ENCODE results near the gene TRIOBP.
"Not testable (repeated sequence)": the region's sequence is repeated elsewhere in the genome, so short reads cannot be mapped to it uniquely, and the experiment has no call there.

TRIOBP gene, protein sequence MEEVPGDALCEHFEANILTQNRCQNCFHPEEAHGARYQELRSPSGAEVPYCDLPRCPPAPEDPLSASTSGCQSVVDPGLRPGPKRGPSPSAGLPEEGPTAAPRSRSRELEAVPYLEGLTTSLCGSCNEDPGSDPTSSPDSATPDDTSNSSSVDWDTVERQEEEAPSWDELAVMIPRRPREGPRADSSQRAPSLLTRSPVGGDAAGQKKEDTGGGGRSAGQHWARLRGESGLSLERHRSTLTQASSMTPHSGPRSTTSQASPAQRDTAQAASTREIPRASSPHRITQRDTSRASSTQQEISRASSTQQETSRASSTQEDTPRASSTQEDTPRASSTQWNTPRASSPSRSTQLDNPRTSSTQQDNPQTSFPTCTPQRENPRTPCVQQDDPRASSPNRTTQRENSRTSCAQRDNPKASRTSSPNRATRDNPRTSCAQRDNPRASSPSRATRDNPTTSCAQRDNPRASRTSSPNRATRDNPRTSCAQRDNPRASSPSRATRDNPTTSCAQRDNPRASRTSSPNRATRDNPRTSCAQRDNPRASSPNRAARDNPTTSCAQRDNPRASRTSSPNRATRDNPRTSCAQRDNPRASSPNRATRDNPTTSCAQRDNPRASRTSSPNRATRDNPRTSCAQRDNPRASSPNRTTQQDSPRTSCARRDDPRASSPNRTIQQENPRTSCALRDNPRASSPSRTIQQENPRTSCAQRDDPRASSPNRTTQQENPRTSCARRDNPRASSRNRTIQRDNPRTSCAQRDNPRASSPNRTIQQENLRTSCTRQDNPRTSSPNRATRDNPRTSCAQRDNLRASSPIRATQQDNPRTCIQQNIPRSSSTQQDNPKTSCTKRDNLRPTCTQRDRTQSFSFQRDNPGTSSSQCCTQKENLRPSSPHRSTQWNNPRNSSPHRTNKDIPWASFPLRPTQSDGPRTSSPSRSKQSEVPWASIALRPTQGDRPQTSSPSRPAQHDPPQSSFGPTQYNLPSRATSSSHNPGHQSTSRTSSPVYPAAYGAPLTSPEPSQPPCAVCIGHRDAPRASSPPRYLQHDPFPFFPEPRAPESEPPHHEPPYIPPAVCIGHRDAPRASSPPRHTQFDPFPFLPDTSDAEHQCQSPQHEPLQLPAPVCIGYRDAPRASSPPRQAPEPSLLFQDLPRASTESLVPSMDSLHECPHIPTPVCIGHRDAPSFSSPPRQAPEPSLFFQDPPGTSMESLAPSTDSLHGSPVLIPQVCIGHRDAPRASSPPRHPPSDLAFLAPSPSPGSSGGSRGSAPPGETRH (N-terminal part only)

DNA sequence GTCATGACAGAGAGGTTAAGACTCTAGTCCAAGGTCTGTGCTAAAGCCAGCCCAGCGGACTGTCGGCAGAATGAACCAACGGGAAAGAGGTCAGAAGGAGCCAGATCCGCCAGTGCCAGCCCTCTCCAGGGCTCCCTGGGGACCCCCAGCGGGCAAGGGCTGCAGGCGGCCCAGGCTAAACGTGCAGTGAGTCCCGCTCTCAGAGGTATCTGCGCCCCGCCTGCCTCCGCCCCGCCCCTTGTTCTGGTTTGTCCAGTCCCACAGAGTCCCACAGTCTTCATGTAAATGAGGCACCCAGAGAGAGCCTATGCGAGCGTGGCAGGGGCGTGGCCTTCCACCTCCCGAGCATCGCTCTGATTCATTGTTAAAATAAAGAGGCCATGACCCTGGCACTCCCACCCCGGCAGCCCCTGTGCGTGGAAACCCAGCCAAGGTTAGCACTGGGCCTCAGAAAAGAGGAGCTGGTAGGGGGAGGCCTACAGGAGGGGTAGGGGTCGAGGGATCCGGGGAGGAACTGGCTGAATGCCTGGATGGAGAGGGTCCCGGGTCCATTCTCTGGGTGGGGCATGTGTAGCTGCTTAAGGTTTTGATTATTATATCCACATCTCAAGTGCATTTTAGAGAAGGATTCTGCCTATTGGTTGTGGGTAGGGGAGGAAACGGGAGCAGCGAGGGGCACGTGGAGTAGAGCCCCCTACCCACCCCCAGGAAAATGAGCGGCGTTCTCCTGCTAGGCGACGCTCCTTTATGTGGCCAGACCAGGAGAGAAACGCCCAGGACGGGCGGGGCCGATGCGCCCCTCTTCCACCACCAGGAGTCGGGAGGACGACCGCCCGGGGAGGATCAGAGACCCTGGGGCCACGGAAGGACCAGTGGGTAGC lies at the start of gene TRIOBP:
TRIOBP (plus strand) TSS at position 392 of the 881 bp plus-strand sequence. CDS start 4,318 bp downstream, outside the sequence.
- peak; percentile 89 for DNase-seq

DNA sequence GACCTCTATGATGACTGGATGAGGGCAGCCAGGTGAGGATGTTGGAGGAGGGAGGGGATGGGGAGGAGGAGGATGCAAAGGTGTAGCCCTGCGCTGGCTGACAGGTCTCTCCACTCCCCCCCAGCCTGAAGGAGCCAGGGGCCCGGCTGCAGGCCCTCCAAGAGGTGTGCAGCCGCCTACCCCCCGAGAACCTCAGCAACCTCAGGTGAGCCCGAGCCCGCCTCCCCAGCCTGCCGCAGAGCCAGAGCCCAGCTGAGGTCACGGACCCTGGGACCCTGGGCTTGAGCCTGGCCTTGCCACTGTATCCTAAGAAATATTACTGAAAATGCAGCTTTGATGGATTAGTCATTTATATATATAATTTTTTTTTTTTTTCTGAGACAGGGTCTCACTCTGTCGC lies 49.5 kb upstream of the TRIOBP start:
- no peak for DNase-seq

DNA sequence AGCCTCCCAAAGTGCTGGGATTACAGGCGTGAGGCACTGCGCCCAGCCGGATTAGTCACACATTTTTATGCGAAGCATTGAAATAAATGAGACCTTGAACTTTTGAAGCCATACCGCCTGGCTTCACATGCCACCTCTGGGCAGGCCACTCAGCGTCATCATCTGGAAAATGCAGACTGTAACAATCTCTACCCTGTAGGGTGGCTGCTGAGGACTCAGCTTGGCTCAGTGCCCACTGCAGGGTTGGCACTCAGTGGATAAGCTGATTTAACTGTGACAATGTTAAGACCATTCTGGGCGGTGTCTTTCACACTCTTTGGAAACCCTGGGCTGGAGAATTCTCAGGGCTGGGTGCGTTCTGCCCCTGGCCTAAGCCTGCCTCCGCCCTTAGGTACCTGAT lies 48.9 kb upstream of the TRIOBP start:
- DNase-seq, result no peak

DNA sequence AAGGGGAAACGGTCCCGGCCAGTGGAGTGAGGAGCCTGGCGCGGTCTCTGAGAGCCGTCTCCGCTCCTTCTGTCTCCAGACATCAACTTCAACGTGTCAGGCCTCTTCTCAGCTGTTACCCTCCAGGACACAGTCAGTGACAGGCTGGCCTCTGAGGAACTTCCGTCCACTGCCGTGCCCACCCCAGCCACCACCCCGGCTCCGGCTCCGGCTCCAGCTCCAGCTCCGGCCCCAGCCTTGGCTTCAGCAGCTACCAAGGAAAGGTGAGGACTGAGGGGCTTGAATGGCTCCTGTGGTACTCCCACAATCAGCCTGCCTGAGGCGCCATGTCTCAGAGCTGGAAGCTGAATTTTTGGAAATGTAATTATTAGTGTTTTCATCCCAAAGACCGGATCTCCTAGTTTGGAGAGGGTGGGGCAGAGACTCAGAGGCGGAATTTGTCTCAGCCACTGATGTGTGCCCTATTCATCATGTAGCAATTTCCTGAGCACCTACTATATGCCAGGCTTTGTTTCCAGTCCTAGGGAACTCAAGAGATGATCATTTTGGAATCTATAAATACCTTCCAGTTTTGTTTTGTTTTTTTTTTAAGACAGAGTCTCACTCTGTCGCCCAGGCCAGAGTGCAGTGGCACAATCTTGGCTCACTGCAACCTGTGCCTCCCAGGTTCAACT lies 46.2 kb upstream of the TRIOBP start:
- DNase-seq, result no peak

DNA sequence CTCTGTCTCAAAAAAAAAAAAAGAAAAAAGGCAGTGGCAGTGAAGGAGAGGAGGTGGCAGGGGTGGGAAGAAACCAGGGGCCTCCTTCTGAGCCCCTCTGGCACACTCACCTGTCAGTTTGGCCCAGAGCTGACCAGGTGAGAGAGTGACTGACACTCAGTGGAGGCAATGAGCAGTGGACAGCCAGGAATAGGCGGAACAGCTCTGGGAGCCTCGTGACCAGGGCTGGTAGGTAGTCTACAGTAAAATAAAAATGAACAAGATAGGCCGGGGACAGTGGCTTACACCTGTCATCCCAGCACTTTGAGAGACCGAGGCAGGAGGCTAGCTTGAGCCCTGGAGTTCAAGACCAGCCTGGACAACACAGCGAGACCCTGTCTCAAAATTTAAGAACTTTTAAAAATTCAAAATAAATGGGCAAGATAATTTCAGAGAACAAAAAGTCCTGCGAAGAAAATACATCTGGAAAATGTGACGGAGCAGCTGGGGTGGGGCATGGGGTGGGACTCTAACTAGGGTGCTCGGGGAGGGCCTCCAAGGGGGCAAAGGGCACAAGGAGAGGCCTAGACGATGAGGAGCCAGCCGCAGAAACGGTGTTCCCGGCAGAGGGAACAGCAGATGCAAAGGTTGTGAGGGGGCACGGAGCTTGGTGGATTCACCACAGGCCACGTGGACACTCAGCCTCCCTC lies 42.1 kb upstream of the TRIOBP start:
- DNase-seq, result no peak

DNA sequence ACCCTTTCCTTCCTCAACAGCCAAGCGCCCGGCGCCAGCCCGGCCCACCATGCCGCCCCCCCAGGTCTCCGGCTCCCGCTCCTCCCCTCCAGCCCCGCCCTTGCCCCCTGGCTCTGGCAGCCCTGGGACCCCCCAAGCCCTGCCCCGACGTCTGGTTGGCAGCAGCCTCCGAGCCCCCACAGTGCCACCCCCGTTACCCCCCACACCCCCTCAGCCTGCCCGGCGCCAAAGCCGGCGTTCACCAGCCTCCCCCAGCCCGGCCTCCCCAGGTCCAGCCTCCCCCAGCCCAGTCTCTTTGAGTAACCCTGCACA lies 41.6 kb upstream of the TRIOBP start:
- no peak for DNase-seq

DNA sequence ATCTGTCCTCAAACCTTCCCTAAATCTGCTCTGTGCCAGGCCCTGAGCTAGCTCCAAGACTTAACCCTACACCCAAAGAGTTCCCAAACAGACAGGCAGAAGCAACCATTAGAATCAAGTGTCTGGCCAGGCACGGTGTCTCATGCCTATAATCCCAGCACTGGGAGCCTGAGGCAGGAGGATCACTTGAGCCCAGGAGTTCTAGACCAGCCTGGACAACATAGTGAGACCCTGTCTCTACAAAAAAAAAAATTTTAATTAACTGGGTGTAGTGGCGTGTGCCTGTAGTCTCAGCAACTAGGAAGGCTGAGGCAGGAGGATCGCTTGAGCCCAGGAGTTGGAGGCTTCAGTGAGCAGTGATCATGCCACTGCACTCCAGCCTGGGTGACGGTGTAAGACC lies 40.3 kb upstream of the TRIOBP start:
- DNase-seq, result not testable (repeated sequence)

DNA sequence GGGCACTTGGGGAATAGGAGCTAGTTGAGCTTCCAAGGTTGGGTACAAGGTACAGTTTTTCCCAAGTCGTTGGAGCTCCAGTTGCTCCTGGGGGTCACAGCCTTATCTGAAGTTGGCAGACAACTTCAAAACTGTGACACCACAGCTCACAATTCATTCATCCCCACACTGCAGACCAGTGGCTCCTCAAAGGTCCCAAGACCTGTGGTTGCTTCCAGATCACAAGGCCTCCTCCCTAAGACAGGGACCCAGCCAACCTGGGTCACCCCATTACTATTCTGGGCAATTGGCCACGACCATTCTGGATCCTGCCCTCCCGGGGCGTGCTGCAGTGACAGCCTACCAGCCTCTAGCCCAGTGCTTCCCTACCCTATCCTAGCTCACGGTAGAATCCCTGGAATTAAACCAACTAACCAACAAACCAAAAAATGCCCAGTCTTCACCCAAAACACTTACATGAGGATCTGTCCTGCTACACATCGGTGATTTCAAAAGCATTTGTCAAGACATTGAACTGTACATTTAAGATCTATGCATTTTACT lies 39.2 kb upstream of the TRIOBP start:
- no peak for DNase-seq

DNA sequence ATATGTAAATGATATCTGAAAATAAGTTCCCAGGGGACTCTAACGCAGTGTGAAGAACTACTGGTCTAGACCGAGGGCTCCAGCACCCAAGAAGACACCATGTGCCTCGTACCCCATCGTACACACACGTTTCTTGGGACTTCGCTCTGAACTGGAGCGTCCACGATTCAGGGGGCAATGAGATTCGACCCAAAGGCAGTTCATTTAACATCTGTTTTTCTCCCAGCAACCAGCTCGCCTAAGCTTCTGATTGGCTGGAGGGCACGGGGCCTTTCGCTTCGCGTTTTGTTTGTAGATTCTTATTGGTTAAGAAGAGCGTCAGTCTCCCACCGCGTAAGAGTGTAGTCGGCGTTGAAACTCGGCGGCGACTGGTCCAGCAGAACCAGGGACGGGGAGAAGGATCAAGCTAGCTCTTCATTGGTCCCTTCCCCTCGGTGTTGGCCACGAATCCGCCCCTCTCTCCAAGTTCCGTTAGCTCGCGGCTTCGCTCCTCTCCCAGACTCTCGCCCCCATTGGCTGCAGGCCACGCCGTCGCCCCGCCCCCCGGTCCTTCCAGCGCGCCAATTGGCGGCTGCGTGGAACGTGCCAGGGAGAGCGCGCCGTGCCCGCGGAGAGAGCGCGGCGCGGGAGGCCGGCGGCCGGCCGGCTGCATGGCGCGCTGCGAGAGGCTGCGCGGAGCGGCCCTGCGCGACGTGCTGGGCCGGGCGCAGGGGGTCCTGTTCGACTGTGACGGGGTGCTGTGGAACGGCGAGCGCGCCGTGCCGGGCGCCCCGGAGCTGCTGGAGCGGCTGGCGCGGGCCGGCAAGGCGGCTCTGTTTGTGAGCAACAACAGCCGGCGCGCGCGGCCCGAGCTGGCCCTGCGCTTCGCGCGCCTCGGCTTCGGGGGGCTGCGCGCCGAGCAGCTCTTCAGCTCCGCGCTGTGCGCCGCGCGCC lies 38.4 kb upstream of the TRIOBP start, which contains the start of gene PDXP:
PDXP (plus strand) TSS at position 591 of the 933 bp plus-strand sequence; CDS start at position 651, 60 bp downstream.
- peak; percentile 89 for DNase-seq

DNA sequence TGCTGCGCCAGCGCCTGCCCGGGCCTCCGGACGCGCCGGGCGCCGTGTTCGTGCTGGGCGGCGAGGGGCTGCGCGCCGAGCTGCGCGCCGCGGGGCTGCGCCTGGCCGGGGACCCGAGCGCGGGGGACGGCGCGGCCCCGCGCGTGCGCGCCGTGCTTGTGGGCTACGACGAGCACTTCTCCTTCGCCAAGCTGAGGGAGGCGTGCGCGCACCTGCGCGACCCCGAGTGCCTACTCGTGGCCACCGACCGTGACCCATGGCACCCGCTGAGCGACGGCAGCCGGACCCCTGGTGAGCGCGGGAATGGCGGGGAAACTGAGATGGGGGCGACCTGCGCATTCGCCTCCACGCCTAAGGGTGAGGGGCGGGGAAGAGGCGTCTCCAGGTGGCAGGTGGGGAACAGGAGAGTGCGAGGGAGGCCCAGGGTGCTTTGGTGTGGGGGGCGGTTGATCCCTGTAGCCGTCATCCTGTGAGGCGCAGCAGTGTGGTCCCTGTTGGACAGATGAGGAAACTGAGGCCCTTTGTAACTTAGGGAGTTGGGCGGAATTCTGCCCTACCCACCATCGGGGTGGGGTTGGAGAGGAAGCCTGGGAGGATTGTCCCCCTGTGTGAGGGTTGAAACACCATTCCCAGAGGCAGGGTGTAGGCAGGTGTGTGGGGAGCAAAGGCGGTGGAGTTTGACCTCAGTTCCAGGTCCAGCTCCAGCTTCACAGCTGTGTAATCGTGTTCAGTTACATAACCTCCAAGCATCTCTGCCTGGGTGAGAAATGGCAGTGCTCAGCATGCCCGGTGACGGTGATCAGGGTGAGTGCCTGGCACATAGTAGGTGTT lies 37.6 kb upstream of the TRIOBP start:
- DNase-seq, result no peak

DNA sequence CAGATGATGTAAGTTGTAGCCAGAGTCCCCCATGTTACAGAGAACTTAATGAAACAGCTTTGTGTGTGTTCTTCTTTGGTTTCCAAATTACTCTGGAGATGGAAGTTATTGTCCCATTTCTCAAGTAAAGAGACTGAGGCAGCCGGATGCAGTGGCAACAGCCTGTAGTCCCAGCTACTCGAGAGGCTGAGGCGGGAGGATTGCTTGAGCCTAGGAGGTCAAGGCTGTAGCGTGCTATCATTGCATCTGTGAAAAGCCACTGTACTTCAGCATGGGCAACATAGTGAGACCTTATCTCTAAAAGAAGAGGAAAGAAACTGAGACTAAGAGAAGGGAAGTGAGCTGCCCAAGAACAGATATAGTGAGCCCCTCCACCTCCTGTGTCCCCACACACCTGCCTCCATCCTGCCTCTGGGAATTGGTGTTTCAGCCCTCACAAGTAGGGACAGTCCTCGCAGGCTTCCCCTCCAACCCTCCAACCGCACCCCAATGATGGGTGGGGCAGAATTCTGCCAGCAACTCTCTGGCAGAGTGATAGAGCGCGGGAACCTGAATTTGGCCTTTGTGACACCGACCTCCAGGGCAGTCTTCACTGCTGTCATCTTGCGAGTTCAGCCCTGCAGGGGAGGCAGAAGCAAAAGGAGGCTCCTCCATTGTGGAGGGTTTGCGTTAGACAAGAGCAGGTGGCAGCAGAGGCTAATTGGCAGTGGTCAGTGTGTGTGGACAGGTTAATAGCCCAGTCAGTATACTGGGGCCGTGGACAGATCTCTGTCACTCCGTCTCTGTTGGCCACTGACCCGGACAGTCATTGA lies 36.7 kb upstream of the TRIOBP start:
- DNase-seq, result no peak

DNA sequence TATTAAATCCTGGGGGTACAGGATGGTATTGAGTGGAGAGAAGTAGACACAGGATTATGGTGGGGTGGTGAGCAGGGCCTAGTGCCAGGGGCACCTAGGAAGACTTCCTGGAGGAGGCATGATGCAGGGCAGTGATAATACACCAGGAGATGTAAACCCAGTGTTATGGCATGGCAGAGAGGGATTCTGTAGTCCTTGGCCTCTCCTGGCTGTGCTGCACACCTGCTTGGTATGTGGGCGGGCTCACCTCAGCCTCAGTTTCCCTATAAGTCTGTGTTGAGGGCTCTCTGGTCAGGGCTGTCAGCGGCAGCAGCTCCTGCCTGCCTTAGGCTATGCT lies 36.2 kb upstream of the TRIOBP start:
- no peak for DNase-seq

DNA sequence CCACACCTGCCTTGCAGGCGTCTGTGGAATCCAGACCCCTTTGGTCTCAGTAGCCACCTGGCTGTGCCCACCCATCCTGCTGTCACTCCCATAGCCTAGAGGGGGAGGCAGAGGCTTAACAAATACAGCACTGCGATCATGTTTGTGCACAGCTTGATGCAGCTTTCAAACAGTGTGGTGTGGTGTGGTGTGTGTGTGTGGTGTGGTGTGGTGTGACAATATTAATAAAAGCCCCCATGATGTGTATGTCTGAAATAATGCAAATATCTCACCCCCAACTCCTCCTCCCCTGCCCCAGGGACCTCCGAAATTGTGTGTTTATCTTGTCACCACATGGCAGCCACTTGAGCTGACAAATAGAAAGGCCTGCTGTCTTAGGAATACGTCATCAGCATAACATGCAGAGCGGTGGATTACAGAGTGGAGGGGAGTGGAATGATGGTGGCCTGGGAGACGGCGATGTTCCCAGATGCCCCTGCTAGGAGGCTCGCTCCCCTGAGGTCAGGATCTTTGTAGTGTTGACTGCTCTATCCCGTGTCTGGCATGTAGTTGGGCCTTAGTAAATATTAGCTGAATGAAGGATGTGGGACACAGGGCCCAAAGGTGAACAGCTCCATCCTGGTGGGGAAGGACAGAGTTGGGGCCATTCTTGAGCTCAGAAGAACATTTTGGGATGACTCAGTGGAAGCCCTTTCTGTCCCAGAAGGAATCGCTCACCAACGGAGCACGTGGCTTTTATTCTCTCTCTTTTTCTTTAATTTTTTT lies 35.5 kb upstream of the TRIOBP start:
- peak; percentile 15 for DNase-seq

DNA sequence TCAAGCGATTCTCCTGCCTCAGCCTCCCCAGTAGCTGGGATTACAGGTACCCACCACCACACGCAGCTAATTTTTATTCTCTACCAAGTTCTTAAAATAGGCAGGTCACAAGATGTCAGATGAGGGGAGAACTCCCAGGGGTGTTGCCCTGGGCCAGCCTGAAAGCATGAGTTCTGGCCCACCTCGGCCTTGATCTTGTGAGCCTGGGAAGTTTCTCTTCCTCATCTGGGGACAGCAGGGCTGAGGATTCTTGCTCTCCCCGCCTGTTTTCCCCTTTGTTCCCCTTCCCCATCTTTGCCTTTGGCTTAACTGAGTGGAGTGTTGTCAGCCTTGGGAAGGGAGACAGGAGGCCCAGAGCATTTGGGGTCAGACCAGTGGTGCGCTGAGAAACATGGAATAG lies 34.8 kb upstream of the TRIOBP start:
- no peak for DNase-seq

DNA sequence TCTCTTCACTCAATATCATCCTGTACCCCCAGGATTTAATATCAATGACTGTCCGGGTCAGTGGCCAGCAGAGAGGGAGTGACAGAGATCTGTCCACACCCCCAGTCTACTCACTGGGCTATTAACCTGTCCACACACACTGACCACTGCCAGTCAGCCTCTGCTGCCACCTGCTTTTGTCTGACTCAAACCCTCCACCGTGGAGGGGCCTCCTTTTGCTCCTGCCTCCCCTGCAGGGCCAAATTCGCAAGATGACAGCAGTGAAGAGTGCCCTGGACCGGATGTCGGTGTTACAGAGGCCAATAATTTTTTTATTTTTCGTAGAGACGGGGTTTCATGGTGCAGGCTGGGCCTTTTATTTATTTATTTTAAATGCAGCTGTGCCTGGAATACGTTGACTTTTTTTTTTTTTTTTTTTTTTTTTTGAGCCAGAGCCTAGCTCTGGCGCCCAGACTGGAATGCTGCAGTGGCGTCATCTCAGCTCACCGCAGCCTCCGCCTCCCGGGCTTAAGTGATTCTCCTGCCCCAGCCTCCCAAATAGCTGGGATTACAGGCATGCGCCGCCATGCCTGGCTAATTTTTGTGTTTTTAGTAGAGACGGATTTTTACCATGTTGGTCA lies 33.2 kb upstream of the TRIOBP start:
- no peak for DNase-seq

Data from NCI-H748 treated with DMSO at 0.1 percent for 48 hours (cell line).